GM21367 (cell line): ENCODE results near the gene MPG.

Experiments
- ATAC-seq: cut with Tn5 transposase; IDR thresholded peaks from one replicate; pipeline ENCODE4 v1.9.1; 2021; ENCODE audit not compliant: unreplicated experiment

Gene MPG

DNA sequence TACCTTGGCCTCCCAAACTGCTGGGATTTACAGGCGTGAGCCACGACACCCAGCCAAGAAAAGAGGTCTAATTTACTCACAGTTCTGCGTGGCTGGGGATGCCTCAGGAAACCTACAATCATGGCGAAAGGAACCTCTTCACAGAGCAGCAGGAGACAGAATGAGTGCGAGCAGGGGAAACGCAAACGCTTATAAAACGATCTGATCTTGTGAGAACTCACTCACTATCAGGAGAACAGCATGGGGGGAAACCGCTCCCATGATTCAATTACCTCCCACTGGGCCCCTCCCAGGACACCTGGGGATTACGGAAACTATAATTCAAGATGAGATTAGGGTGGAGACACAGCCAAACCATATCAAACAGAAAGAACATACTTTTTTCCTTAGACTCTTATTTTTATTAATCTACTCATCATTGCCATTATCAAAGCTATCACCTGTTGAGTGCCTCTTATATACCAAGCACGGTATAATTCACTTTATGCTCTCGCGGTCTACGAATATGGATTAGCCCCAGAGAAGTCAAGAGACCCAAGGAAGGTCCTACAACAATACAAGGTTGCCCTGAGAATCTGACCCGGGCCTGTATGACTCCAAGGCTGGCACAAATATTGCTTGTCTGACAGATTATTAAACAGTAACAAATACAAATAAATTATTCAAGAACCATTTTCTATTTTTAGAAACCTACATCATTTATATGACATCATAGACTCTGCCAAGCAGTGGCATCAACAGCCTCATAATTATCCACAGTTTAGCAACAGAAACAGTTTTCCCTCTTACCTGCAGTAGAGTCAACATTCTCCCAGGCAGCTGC is 27.0 kb upstream of the MPG start:
- no peak for ATAC-seq

DNA sequence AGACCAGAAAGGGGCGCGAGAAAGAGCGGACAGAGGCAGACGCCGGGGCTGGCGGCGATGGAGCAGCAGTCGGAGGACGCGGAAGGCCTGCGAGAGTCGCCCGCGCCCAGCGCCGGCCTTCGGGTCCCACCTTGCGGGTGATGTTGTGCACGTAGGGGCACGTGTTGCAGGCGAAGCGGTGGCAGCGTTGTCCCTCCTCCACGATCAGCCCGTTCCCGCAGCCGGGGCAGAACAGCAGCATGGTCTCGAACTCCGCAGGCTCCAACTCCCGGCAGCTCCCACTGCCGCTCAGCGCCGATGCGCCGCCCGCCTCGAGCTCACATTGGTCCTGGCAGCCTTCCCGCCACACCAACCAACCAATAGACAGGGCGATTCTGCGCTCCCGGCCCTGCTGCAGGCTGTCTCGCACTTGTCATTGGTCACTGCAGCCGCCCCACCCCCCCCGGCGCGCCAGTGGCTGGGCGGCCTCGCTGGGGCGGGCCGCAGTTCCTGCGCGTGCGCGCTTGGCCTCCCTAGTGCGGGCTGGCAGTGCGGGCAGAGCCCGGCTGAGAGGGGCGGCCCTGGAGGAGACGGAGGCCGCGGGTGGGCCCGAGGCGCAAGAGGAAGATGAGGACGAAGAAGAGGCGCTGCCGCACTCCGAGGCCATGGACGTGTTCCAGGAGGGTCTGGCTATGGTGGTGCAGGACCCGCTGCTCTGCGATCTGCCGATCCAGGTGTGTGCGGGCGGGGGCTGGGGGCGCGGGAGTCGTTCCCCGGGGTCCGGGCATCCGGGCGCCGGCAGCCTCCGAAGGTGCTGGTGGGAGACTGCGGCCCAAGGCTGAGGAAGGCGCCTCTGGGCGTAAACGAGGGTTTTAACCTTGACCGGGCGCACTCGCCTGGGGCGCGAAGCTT is 24.4 kb upstream of the MPG start, which contains the start of the genes POLR3K and SNRNP25:
Gene POLR3K, minus strand, starts transcription at position 263 of the 891 bp plus-strand sequence. Its CDS starts 22 bp downstream, at position 241.
Gene SNRNP25, plus strand, starts transcription at position 483 of the 891 bp plus-strand sequence. Its CDS starts 189 bp downstream, at position 672.
- ATAC-seq, result peak; percentile 77

DNA sequence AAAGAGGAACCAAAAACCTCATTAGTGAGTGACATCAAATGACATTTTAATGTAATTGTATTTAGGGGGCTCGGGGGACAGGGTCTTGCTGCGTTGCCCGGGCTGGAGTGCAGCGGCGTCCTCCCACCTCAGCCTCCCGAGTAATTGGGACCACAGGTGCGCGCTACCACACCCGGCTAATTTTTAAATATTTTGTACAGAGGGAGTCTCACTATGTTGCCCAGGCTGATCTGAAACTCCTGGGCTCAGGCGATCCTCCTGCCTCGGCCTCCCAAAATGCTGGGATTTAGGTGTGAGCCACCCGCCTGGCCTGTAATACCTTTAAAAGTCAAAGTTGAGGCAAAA is 23.8 kb upstream of the MPG start:
- ATAC-seq, result no peak

DNA sequence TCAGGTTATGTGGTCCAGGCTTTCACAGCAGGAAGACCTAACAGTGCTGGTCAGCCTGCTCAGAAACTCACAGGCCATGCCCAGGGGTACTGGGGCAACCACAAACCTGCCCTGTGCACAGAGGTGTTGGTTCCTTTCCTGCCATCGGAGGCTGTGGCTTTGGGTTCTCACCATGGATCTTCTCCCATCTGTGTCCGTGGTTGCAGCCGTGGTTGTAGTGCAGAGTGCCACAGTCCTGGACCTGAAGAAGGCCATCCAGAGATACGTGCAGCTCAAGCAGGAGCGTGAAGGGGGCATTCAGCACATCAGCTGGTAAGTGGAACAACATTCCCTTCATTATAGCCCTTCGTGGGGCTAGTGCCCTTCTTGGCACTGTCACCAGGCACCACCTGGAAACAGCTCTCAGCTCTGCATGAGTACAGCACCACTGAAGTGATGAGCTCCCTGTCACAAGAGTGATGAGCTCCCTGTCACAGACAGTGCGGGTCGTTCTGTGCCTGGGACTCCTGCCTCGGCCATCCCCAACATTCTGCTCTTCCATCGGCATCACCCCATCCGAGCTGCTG is 22.4 kb upstream of the MPG start:
- ATAC-seq, result no peak

DNA sequence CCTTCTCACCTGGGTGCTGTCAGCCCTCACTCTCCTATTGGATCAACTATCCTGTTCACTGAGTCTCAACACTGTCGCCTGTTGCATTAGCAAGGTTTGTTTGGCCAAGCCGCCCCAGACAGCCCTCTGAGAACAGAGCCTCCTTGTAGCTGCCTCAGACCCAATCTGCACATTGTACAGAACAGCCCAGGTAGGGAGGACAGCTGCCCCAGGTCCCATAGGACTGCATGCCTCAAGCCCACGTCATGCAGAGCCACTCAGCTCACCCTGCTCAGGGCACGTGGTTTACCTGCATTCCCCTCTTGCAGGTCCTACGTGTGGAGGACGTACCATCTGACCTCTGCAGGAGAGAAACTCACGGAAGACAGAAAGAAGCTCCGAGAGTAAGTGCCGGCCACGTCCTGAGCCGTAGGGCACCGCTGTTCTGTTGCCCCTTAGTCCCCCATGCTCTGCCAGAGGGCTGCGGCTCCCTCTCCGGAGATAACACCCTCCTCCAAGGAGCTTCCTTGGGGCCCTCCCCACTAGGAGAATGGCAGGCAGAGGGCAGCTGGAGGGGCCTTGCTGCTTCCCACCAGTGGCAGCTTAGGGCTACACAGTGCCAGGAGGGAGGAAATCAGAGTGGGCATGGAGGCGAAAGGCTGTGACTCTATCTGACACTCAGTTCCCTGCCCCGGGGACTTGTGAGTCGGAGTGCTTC is 21.6 kb upstream of the MPG start:
- no peak for ATAC-seq

DNA sequence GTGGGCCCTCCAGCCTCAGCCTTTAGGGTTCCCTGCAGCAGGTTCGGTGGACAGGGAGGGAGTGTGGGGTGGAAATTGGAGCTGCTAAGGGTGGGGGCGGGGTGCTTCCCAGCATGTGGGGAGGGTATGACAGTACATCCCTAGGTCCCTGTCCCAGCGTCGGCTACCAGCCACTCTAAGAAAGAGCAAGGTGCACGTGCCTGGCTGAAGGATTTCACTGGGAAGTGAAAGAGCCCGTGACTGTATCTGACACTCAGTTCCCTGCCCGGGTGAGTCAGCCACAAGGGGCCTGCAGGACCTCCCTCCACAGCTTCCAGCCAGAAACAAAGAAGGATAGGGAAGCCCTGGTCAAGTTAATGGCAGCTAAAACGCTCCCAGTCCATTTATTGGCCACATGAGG is 20.3 kb upstream of the MPG start:
- no peak for ATAC-seq

DNA sequence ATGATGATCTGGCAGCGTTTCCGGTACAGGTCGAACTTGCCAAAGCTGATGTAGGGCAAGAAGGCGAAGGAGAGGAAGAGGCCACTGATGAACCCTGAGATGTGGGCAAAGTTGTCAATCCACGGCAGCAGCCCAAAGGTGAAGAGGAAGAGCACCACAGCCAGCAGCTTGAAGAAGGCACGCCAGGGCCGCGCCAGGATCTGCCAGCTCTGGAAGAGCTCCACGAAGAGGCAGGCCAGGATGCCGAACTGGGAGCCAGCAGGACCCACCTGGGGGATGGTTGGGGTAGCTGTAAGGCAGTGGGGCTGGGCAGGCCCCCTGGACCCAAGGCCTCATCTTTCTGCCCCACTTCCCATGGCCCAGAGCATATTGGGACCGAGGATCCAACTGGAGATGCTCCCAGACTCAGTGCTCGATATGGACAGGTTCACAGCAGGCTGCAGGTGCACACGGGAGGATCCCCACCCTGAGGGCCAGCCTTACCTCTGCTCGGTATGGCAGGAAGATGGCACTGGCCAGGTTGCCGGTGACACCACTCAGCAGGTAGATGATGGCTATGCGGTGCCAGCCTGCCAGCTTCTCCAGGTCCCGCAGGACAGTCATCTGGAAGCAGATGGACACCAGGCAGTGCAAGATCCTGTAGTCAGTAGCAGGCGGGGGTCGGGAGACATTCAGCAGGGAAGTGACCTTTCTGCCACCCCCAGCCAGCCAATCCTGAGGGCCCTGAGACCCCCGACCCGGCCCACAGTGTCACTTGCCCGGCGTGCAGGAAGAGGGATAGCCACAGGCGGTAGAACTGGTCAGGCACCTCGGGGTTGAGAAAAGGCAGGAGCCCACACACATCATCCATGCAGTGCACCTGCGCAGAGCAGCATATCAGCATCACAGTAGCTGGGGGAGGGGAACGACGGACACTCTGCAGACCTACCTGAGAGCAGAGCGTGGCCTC is 19.3 kb upstream of the MPG start:
- no peak for ATAC-seq

DNA sequence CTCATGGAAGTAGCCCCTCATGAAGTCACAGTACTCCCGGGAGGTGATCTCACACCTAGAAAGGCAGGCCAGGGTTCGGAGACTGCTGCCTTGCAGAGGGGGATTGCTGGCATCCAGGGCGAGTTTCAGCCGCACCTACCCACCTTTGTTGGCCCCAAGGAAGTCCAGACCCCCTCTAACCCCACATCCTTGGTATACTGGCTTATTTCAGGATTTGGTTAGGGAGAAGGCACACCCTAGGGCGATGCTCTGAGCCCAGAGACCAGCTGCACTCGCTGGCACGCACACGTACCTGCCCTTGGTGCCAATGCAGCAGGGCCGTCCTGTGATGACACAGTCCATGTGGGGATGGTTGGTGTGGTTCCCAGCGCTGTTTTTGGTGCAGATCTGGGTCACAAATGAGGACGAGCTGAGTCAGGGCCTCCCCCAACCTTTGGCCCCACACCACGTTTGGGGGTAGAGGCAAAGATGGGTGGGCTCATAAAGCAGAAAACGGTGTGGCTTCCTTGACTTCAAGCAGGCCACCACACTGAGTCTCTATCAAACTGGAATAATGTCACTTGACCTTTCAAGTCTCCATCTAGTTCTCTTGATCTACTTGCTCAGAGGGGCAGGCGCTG is 18.5 kb upstream of the MPG start:
- ATAC-seq, result no peak

DNA sequence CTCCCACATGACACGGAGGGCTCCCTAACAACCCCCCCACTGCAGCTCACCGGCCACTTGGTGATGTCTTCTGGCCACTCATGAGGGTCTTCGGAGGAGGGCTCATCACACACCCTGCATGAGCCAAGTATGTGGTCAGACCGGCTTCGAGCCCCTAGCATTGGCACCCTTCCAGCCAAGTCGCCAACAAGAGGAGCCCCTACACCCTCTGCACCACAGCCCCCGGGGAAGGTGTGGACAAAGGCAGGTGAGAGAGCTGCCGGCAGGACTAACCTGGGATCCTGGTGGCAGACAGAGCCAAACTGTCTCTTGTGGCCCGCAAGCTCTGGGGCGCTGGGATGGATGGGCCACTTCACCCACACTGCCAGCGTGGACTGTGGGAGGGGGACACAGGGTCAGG is 17.9 kb upstream of the MPG start:
- ATAC-seq, result no peak

DNA sequence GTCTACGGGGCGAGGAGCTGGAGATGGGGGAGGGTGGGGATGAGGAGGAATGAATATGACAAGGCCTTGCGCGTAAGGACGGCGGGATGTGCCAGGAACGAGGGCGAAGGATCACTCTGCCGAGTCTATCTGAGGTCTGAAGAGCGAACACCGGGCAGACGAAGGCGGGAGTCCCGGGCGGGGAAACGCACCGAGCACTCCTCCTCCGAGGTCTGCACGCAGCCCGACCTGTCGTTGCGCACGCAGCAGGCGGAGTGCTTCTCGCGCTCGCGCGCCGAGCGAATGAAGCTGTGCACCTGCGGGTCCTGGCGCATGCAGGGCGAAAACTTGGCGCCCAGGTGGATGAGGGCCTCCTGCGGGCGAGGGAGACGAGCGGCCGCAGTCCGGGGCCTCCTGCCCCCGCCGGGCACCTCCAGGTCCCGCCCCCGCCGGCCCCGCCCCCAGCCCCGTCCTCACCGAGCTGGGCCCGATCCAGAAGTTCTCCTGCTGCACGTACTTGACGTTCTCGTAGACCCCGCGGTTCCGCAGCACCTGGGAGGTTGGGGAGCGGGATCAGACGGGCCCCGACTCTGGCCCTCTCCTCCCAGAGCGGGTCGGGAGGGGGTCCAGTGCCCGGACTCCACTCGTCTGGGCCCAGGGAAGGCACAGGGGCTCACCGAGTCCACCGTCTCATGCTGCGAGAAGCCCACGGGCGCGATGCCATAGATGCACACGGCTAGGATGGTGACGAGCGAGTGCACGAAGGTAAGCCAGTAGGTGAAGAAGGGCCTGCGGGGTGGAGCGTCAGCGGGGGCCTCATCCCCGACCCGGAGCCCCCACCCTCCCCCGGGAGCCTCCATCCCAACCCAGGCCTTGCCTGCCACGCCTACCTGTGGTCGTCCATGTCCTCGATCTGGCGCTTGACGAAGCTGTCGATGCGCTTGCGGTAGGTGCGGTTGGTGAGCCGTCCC is 16.8 kb upstream of the MPG start:
- ATAC-seq, result no peak

DNA sequence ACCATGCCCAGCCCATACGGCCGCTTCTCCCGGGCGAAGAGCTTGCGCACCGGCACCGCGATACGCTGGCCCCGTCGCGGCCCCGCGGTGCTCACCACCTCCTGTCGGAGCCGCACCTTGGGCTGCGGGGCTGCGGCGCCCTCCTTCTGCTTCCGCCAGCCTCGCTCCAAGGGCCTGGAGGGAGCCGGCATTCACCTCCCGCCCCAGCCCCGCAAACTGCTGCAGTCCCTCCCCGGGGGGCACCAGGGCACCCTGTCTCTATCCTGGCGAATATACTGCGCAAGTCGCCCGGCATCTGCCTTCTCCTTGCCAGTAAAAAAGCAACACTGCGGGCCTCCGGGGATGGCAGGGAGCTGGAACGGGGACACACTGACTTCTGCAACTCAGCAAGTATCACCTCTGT is 16.1 kb upstream of the MPG start:
- ATAC-seq, result no peak

DNA sequence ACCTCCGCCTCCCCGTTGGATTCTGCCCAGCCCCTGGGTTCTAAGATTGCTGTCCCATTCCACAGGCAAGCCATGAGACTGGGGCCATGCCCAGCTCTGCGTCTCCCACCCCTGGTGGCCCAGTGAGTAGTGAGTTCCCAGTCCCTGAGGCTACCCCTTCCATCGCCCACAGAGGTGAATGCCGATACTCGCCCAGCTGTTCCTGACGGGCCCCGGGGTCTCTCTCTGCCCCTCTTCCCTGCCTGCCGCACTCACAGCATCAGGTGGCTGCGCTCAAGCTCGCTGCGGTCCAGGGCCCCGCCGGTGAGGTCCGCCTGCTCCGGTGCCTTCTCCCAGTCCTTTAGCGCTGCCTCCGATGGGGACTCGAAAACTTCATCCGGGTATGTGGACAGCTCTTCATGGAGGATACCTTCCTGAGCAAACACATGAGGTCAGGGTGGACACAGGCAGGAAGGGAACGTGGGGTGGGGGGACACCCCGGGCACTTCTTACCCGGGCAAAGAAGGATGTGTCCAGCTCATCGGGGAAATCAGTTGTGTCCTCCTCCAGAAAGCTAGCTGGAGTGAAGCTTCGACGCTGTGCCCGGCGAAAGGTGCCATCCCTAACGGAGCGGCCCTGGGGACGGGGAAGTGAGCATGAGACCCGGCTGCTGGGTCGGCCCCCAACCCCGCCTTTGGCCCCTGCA is 15.6 kb upstream of the MPG start:
- no peak for ATAC-seq

DNA sequence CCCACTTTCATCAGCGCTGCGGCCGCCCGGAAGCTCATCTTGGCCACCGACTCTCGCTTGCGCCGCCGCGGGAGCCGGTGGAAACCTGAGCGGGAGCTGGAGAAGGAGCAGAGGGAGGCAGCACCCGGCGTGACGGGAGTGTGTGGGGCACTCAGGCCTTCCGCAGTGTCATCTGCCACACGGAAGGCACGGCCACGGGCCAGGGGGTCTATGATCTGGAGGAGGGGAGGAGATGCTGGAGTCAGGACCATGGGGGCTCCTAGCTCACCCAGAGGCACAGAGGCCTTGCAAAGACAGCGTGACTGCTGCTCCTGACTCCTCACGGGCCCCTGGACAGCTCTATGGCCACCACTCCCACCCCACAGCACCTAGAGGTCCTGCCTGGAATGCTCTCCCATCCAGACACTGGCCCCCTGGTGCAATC is 15.0 kb upstream of the MPG start:
- no peak for ATAC-seq

DNA sequence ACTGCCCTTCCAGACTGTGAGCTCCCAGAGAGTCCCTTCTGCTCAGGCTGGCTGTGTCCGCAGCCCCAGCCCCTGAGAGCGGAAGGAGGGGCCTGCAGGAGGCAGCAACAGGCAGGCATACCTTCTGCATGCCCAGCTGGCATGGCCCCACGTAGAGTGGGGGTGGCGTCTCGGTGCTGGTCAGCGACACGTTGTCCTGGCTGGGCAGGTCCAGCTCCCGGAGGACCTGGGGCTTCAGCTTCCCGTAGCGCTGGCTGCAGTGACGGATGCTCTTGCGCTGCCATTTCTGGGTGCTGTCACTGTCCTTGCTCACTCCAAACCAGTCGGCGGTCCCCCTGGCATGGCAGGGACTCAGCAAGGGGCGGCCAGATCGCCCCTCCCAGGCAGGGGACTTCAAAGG is 14.6 kb upstream of the MPG start:
- ATAC-seq, result no peak

DNA sequence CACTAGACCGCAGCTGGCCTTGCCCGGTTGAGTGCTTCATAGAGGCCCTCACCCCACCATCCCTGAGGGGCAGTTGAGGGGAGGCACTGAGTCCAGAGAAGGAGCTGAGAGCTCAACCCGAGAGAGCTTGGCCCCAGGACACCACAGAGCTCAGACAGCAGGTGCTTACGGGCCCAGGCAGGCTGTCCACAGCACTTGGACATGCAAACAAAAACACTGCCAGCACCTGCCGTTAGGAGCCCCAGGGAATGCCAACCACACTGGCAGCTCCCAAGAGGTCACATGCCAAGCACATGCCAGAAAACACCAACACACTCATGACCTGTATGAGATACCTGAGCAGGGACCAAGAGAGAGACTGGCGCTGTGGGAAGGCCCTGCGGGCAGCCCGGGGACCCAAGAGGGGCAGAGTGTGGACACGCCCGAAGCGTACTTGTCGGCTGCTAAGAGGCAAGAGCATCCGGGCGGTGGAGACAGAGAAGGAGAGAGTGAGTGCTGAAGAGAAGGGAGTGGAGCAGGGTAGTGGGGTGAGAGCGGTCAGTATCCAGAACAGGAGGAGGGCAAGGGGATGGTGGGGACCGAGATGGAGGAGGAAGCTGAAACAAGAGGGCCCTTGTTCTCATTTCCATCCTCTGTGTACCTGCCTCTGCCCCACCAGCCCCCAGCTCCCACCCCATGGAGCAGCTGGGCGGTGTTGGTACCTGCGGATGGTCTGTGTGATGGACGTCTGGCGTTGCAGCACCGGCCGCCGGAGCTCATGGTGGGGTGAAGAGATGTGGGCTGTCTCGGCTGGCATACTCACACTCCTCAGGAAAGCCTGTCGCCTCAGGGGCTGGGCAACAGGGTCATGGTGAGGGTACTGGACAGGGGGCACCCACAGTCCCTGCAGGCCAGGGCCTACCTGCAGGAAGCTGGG is 13.8 kb upstream of the MPG start:
- ATAC-seq, result no peak

DNA sequence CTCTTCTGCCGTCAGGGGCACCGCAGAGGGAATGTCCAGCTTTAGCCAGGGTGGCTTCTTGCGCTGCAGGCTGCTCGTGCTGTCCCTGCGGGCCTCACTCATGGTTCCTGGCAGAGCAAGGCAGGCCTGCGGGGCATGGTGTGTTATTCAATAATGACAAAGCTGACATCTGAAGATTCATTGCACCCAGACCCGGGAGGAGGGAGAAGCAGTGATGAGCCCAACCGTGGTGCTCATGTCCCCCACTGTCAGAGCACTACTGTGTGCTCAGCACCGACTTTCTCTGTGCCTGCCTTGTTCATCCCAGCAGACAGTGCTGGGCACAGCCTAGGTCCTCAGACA is 13.1 kb upstream of the MPG start:
- ATAC-seq, result no peak

DNA sequence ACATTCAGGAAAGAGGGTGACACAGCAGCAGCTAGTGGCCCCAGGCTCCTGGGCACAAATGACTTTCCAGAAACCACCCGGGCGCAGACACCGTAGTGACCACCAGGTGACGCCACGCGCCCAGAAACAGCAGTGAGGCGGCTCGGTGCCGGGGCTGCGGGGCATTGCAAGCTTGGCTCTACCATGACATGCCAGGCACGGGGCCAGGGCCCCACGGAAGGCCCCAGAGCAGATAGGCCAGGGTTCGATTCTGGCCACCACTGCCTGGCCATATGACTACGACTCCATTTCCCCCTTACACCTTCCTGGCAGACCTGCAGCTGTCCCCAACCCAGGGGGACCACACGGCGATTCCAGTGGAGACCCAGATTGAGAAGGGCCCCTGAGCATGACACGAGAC is 12.3 kb upstream of the MPG start:
- ATAC-seq, result no peak
